Lower leg skin (tissue), 3 donors: ENCODE data around the gene GRAMD1A.

Experiments
- CTCF ChIP-seq, 3 donors: fragments of 450-650 bp; IDR thresholded peaks; one replicate each; pipeline ENCODE4 v1.5.1; 2016; ENCODE audit warnings: antibody characterized with exemption in 3 of 3, mild to moderate bottlenecking in 3 of 3, moderate library complexity in 2 of 3
- POLR2A ChIP-seq, 2 donors: fragments of 450-650 bp; IDR thresholded peaks; one replicate each; pipeline ENCODE4 v1.6.1; 2016 to 2017; ENCODE audit warnings: antibody characterized with exemption in 2 of 2, mild to moderate bottlenecking in 1 of 2, moderate library complexity in 1 of 2

- TF ChIP-seq CTCF (IDR thresholded peaks at IDR 0.05) (no peak), POLR2A (IDR thresholded peaks at IDR 0.05) (no peak)
These were observed 21.5 kb downstream of the GRAMD1A start for GRCh38 chr19:35021596-35021995.
